IMR-90 (cell line): ENCODE results near the gene KRT6B.

Experiments used
- POLR2A ChIP-seq: IDR thresholded peaks from 2 replicates; pipeline ENCODE4 v1.6.1; 2012; ENCODE audit warnings: mild to moderate bottlenecking, low read depth, low read length
- TF ChIP-seq, protein P1 (sequence below): conservative IDR thresholded peaks from 2 replicates; pipeline ENCODE4 v1.5.1; 2012; ENCODE audit warnings: mild to moderate bottlenecking, low read depth, low read length, improper control_type of control experiment
- TF ChIP-seq, protein P2 (sequence below): fragments of 150-350 bp; IDR thresholded peaks from 2 replicates; pipeline ENCODE4 v1.6.1; 2017; ENCODE audit warnings: mild to moderate bottlenecking, antibody characterized with exemption, low read length, low read depth

DNA sequence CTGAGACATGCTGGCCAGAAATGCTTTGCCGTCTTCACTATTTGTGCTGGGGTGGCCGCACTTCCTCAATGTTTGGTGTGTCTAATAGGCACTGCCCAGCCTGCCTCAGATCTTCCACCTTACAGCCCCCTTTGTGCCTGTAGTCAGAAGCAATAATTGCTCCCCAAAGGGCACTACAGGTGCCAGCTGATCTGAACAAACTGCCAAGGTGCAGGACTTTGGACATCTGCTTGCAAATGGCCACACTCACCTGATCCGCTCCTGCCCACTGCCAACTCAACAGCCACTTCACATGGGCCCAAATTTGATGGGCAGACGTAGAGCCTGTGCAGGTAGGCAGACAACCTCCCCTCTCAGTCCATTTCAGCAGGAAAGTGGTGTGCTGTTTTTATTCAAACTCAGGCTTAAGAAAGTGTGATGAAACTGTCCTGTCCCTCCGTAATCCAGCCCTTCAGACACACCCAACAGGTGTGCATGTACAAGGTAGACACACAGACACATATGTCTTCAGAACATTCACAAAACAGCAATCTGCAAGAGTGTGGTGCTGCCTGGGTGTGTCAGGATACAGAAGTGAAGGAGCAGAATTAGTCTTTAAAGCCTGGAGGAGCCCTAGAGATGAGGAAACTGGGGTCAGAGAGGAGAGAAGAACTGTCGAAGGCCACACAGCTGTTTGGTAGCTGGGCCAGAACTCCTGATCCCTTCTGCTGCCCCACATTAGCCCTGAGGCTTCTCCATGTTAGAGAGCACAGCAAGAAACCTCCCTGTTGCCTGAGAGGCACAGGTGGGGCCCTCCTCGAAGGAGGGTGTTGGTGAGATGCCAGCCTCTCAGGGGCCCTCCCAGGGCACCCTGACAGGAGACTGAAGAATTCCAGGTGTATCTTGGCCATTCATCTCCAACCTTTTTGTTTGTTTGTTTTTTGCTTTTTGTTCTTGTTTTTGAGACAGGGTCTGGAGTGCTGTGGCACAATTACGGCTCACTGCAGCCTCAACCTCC lies 13.3 kb downstream of the KRT6B start:
- no peak for TF ChIP-seq POLR2A
- TF ChIP-seq, protein P1, sequence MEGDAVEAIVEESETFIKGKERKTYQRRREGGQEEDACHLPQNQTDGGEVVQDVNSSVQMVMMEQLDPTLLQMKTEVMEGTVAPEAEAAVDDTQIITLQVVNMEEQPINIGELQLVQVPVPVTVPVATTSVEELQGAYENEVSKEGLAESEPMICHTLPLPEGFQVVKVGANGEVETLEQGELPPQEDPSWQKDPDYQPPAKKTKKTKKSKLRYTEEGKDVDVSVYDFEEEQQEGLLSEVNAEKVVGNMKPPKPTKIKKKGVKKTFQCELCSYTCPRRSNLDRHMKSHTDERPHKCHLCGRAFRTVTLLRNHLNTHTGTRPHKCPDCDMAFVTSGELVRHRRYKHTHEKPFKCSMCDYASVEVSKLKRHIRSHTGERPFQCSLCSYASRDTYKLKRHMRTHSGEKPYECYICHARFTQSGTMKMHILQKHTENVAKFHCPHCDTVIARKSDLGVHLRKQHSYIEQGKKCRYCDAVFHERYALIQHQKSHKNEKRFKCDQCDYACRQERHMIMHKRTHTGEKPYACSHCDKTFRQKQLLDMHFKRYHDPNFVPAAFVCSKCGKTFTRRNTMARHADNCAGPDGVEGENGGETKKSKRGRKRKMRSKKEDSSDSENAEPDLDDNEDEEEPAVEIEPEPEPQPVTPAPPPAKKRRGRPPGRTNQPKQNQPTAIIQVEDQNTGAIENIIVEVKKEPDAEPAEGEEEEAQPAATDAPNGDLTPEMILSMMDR = no peak
- TF ChIP-seq, protein P2, sequence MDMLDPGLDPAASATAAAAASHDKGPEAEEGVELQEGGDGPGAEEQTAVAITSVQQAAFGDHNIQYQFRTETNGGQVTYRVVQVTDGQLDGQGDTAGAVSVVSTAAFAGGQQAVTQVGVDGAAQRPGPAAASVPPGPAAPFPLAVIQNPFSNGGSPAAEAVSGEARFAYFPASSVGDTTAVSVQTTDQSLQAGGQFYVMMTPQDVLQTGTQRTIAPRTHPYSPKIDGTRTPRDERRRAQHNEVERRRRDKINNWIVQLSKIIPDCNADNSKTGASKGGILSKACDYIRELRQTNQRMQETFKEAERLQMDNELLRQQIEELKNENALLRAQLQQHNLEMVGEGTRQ = no peak
